Measurements from ENCODE around the gene NPC1.

Gene NPC1

DNA sequence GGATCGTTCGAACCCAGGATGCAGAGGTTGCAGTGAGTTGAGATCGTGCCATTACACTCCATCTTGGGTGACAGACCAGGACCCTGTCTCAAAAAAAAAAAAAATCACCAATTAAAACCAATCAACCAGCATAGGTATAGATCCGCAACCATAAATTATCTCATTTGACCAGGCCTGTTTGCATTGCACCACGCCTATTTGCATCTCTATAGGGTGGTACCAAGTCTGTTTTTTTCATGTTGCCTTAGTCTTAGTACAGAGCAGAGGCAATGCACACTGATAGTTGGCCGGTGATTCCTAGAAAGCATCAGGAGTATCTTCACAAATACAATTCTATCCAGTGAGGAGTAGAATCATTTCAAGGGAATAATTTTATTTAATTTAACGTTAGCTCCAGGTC is 9.3 kb upstream of the NPC1 start:
- Histone ChIP-seq H3K9me2 (ENCODE audit: low read depth, low read length) (no peaks in the 10 kb centered on the region), H3K36me3 (ENCODE audit: insufficient read depth, low read length) (no peaks in the 10 kb centered on the region), H4K20me1 (ENCODE audit: insufficient read depth, low read length) (no peaks in the 10 kb centered on the region), H3K4me3 (ENCODE audit: low read depth, low read length, poor library complexity, severe bottlenecking) (no peak overlapping the region), H3K27me3 (ENCODE audit: insufficient read depth, low read length) (no peaks in the 10 kb centered on the region), H2AFZ (ENCODE audit: low read length) (no peak overlapping the region), H3F3A (ENCODE audit: insufficient read depth, low read length) (no peaks in the 10 kb centered on the region), H3K9ac (ENCODE audit: low read length) (no peak overlapping the region), H3K27ac (ENCODE audit: low read depth, low read length, poor library complexity, severe bottlenecking) (no peak overlapping the region), H3K4me1 (ENCODE audit: insufficient read depth, low read length, severe bottlenecking) (no peaks in the 10 kb centered on the region), H3K9me3 (ENCODE audit: low read length) (no peaks in the 10 kb centered on the region), H3K4me2 (ENCODE audit: low read length) (no peak overlapping the region), H3K79me2 (ENCODE audit: insufficient read depth, low read length) (no peaks in the 10 kb centered on the region)
- TF ChIP-seq, protein P1, sequence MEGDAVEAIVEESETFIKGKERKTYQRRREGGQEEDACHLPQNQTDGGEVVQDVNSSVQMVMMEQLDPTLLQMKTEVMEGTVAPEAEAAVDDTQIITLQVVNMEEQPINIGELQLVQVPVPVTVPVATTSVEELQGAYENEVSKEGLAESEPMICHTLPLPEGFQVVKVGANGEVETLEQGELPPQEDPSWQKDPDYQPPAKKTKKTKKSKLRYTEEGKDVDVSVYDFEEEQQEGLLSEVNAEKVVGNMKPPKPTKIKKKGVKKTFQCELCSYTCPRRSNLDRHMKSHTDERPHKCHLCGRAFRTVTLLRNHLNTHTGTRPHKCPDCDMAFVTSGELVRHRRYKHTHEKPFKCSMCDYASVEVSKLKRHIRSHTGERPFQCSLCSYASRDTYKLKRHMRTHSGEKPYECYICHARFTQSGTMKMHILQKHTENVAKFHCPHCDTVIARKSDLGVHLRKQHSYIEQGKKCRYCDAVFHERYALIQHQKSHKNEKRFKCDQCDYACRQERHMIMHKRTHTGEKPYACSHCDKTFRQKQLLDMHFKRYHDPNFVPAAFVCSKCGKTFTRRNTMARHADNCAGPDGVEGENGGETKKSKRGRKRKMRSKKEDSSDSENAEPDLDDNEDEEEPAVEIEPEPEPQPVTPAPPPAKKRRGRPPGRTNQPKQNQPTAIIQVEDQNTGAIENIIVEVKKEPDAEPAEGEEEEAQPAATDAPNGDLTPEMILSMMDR (IDR thresholded peaks at IDR 0.05; ENCODE audit: low read length): no peak
- no peak for TF ChIP-seq EZH2 (IDR thresholded peaks at IDR 0.05; ENCODE audit: borderline replicate concordance, low read length)

DNA sequence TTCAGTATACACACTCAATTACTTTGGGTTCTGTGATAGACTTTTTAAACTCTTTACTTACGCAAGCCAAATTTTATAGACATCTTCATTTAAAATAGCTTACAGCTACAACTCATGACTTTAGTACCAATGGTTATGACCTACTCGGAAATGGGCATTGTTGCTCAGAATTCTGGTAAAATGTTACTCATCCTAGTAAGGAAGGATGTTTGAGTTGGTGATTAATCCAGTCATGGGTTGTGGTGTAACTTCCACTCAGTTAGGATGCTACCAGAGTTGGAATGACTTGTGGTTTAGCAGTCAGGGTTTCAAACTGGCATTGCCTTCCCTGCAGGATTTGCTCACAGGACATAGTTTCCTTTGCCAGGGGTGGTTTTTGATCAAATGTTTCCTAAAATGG is 7.4 kb upstream of the NPC1 start:
- H3K4me3 ChIP-seq (ENCODE audit: low read depth, low read length, poor library complexity, severe bottlenecking): no peak overlapping the region
- H3K9ac ChIP-seq (ENCODE audit: low read length): no peak overlapping the region
- no peaks in the 10 kb centered on the region for H3K9me2 ChIP-seq (ENCODE audit: low read depth, low read length)
- no peaks in the 10 kb centered on the region for H3K9me3 ChIP-seq (ENCODE audit: low read length)
- no peak overlapping the region for H2AFZ ChIP-seq (ENCODE audit: low read length)
- no peak overlapping the region for H3K27ac ChIP-seq (ENCODE audit: low read depth, low read length, poor library complexity, severe bottlenecking)
- H4K20me1 ChIP-seq (ENCODE audit: insufficient read depth, low read length): no peaks in the 10 kb centered on the region
- no peak overlapping the region for H3K4me2 ChIP-seq (ENCODE audit: low read length)
- H3K36me3 ChIP-seq (ENCODE audit: insufficient read depth, low read length): no peaks in the 10 kb centered on the region
- TF ChIP-seq EZH2 (IDR thresholded peaks at IDR 0.05; ENCODE audit: borderline replicate concordance, low read length): no peak
- TF ChIP-seq, protein P1 (IDR thresholded peaks at IDR 0.05; ENCODE audit: low read length): no peak
- H3K27me3 ChIP-seq (ENCODE audit: insufficient read depth, low read length): no peaks in the 10 kb centered on the region
- no peaks in the 10 kb centered on the region for H3F3A ChIP-seq (ENCODE audit: insufficient read depth, low read length)
- no peaks in the 10 kb centered on the region for H3K4me1 ChIP-seq (ENCODE audit: insufficient read depth, low read length, severe bottlenecking)
- H3K79me2 ChIP-seq (ENCODE audit: insufficient read depth, low read length): no peaks in the 10 kb centered on the region

DNA sequence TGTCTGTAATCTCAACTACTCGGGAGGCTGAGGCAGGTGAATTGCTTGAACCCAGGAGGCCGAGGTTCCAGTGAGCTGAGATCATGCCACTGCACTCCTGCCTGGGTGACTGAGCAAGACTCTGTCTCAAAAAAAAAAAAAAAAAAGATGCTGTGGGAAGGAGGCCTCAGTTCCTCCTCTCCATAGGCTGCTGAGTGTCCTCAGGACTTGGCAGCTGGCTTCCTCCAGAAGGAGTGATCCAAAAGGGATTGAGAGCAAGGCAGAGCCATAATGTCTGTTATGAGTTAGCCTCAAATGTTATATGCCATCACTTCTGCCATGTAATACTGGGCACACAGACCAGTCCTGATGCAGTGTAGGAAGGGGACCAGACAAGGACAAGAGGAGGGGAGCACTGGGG is 6.6 kb upstream of the NPC1 start:
- Histone ChIP-seq H4K20me1 (ENCODE audit: insufficient read depth, low read length) (no peaks in the 10 kb centered on the region), H3K9me2 (ENCODE audit: low read depth, low read length) (no peaks in the 10 kb centered on the region), H3K36me3 (ENCODE audit: insufficient read depth, low read length) (no peaks in the 10 kb centered on the region), H3K4me1 (ENCODE audit: insufficient read depth, low read length, severe bottlenecking) (no peaks in the 10 kb centered on the region), H2AFZ (ENCODE audit: low read length) (no peak overlapping the region), H3K9me3 (ENCODE audit: low read length) (no peaks in the 10 kb centered on the region), H3F3A (ENCODE audit: insufficient read depth, low read length) (no peaks in the 10 kb centered on the region), H3K27ac (ENCODE audit: low read depth, low read length, poor library complexity, severe bottlenecking) (no peak overlapping the region), H3K4me3 (ENCODE audit: low read depth, low read length, poor library complexity, severe bottlenecking) (no peak overlapping the region), H3K79me2 (ENCODE audit: insufficient read depth, low read length) (no peaks in the 10 kb centered on the region), H3K9ac (ENCODE audit: low read length) (no peak overlapping the region), H3K27me3 (ENCODE audit: insufficient read depth, low read length) (no peaks in the 10 kb centered on the region), H3K4me2 (ENCODE audit: low read length) (no peak overlapping the region)
- TF ChIP-seq, protein P1 (IDR thresholded peaks at IDR 0.05; ENCODE audit: low read length): no peak
- no peak for TF ChIP-seq EZH2 (IDR thresholded peaks at IDR 0.05; ENCODE audit: borderline replicate concordance, low read length)
